GM12875 (cell line): ENCODE results near the gene POU6F2.

ENCODE experiments used
- H3K4me3 ChIP-seq: one replicate; pipeline ENCODE4 v1.5.1; 2011; ENCODE audit warnings: low read depth, low read length, control low read depth
- CTCF ChIP-seq: IDR thresholded peaks from 2 replicates; pipeline ENCODE4 v1.5.1; 2011; ENCODE audit warnings: low read depth, mild to moderate bottlenecking, control low read depth, inconsistent platforms, low read length, moderate library complexity, borderline replicate concordance; ENCODE audit not compliant: insufficient read depth

The POU6F2 gene

GRCh38 chr7:39468808-39469374 lies 491.2 kb downstream of the POU6F2 start:
- H3K4me3 ChIP-seq = no peak overlapping the region
- no peak for TF ChIP-seq CTCF

DNA sequence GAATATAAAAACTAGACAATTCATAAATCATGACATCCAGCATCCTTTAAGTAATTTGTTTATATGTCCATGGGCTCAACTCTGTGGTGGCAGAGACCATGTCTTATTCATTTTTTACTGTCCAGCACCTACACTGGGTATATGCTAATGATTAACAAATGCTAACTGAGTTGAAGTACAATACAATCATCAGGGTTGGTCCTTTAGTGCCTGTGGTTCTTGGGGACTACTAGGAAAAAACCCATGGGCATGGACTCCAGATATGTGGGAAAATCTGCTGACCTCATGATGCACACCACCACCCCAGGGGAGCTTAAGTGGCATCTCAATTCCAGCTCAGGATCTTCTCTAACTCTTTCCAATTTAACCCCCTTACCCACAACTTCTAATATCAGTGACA lies 503.2 kb downstream of the POU6F2 start:
- H3K4me3 ChIP-seq = no peak overlapping the region
- no peak for TF ChIP-seq CTCF

- no peak for TF ChIP-seq CTCF
- no peak overlapping the region for H3K4me3 ChIP-seq
These were observed 511.0 kb downstream of the POU6F2 start for GRCh38 chr7:39488467-39489393.

- TF ChIP-seq CTCF = no peak
- H3K4me3 ChIP-seq = no peak overlapping the region
These were observed 512.6 kb downstream of the POU6F2 start for GRCh38 chr7:39490296-39490695.

GRCh38 chr7:39493934-39494333 lies 516.2 kb downstream of the POU6F2 start:
- H3K4me3 ChIP-seq = no peak overlapping the region
- TF ChIP-seq CTCF = no peak

GRCh38 chr7:39501358-39501757 lies 523.6 kb downstream of the POU6F2 start:
- TF ChIP-seq CTCF = no peak
- no peak overlapping the region for H3K4me3 ChIP-seq

GRCh38 chr7:39504963-39505362 lies 527.3 kb downstream of the POU6F2 start:
- H3K4me3 ChIP-seq = no peak overlapping the region
- TF ChIP-seq CTCF = no peak
